ENCODE data around the gene GNG5. TPM values are rescaled to one million over a fixed set of nuclear protein-coding genes. Genes with fewer than 3 reads are reported as not detected.

GNG5 gene
- total and polyA plus RNA-seq, 2 experiments from 2014 or later: 71.5 to 674 TPM

GRCh38 chr1:84524590-84524989 is 18.2 kb upstream of the GNG5 start:
- Histone ChIP-seq H3K4me2 (no peak overlapping the region), H3K4me1 (ENCODE audit: insufficient read depth) (no peaks in the 10 kb centered on the region), H3K36me3 (ENCODE audit: insufficient read depth) (no peaks in the 10 kb centered on the region), H3K9me2 (ENCODE audit: insufficient read depth) (no peaks in the 10 kb centered on the region), H4K20me1 (replicated peaks; ENCODE audit: insufficient read depth) (no peaks in the 10 kb centered on the region), H3K4me3 (no peak overlapping the region), H3K27ac (ENCODE audit: low read depth) (no peak overlapping the region), H2AFZ (no peak overlapping the region), H3K27me3 (ENCODE audit: insufficient read depth) (no peaks in the 10 kb centered on the region), H3K79me2 (replicated peaks; ENCODE audit: insufficient read depth) (no peaks in the 10 kb centered on the region), H3F3A (replicated peaks; ENCODE audit: low read depth) (no peaks in the 10 kb centered on the region)
- ATAC-seq (no peak), DNase-seq (ENCODE audit: low spot score) (no peak)
- no peaks in the 10 kb centered on the region for H3K4me1 Mint-ChIP-seq
- H3K27ac Mint-ChIP-seq: no peak overlapping the region
- no peaks in the 10 kb centered on the region; the same call in 2 of the 3 replicates for H3K9me3 Mint-ChIP-seq
- H3K36me3 Mint-ChIP-seq (ENCODE audit: low read depth): no peaks in the 10 kb centered on the region
- no peak for TF ChIP-seq ZNF331 (CRISPR knock-in tag; IDR thresholded peaks at IDR 0.05; ENCODE audit: low read depth)
- no peak for TF ChIP-seq ZNF462 (CRISPR knock-in tag; IDR thresholded peaks at IDR 0.05)
- H3K27me3 Mint-ChIP-seq (ENCODE audit: insufficient read depth, low read depth, poor library complexity): no peaks in the 10 kb centered on the region
- no peak overlapping the region for H3K4me3 Mint-ChIP-seq

GRCh38 chr1:84510668-84511067 is 4.3 kb upstream of the GNG5 start:
- peaks cover 9% of the 10 kb centered on the region; the same call in 1 of the 3 replicates for H3K9me3 Mint-ChIP-seq
- no peak overlapping the region for H2AFZ ChIP-seq
- H4K20me1 ChIP-seq (replicated peaks; ENCODE audit: insufficient read depth): no peaks in the 10 kb centered on the region
- no peaks in the 10 kb centered on the region for H3K27me3 ChIP-seq (ENCODE audit: insufficient read depth)
- no peak overlapping the region for H3K27ac ChIP-seq (ENCODE audit: low read depth)
- H3K4me3 Mint-ChIP-seq: no peak overlapping the region
- no peaks in the 10 kb centered on the region for H3F3A ChIP-seq (replicated peaks; ENCODE audit: low read depth)
- H3K4me2 ChIP-seq: no peak overlapping the region
- peaks cover 2% of the 10 kb centered on the region; the same call in 1 of the 3 replicates for H3K4me1 Mint-ChIP-seq
- no peak overlapping the region for H3K4me3 ChIP-seq
- DNase-seq (ENCODE audit: low spot score) (no peak), ATAC-seq (no peak)
- H3K4me1 ChIP-seq (ENCODE audit: insufficient read depth): peaks cover 8% of the 10 kb centered on the region; the same call in 1 of the 2 replicates
- H3K27me3 Mint-ChIP-seq (ENCODE audit: insufficient read depth, low read depth, poor library complexity): peaks cover 6% of the 10 kb centered on the region
- 0 out of 3 replicates have a peak, but pooled peaks cover 6% of the 10 kb centered on the region for H3K36me3 Mint-ChIP-seq (ENCODE audit: low read depth)
- H3K9me2 ChIP-seq (ENCODE audit: insufficient read depth): no peaks in the 10 kb centered on the region; the same call in 1 of the 2 replicates
- H3K27ac Mint-ChIP-seq: no peak overlapping the region
- H3K79me2 ChIP-seq (replicated peaks; ENCODE audit: insufficient read depth): no peaks in the 10 kb centered on the region
- no peaks in the 10 kb centered on the region for H3K36me3 ChIP-seq (ENCODE audit: insufficient read depth)
- TF ChIP-seq CTCF (conservative IDR thresholded peaks at IDR 0.05; ENCODE audit: low read depth in 2 of 2): no peak
- TF ChIP-seq ETS1 (IDR thresholded peaks at IDR 0.05): no peak
- TF ChIP-seq EZH2phosphoT487 (IDR thresholded peaks at IDR 0.05; ENCODE audit: unreplicated experiment): no peak

All from GM23338 (cell line).